Panc1 (cell line): ENCODE measurements around the gene TRIM4.
"Not testable (repeated sequence)": the region's sequence is repeated elsewhere in the genome, so short reads cannot be mapped to it uniquely, and the experiment has no call there.

Experiments used
- CTCF ChIP-seq: fragments of 450-650 bp; IDR thresholded peaks from 2 replicates; pipeline ENCODE4 v1.5.1; 2017; ENCODE audit warnings: mild to moderate bottlenecking
- POLR2AphosphoS5 ChIP-seq: IDR thresholded peaks from 2 replicates; pipeline ENCODE4 v1.6.1; 2012; ENCODE audit warnings: mild to moderate bottlenecking, low read depth, low read length, moderate library complexity
- REST ChIP-seq, 2 experiments: IDR thresholded peaks; 2 replicates each; pipeline ENCODE4 v1.6.1; 2011 to 2012; ENCODE audit warnings: low read depth in 2 of 2, control low read depth in 1 of 2, low read length in 1 of 2, mild to moderate bottlenecking in 1 of 2, moderate library complexity in 1 of 2; ENCODE audit not compliant: insufficient read depth in 1 of 2

DNA sequence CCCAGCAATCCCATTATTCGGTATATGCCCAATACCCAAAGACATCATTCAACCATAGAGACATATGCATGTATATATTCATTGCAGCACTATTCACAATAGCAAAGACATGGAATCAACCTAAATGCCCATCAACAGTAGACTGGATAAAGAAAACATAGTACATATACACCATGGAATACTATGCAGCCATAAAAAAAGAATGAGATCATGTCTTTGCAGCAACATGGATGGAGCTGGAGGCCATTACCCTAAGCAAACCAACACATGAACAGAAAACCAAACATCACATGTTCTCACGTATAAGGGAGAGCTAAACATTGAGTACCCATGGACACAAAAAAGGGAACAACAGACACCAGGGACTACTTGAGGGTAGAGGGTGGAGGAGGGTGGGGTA lies 29.0 kb downstream of the TRIM4 start:
- TF ChIP-seq CTCF; REST (IDR thresholded peaks at IDR 0.05; ENCODE audit: insufficient read depth in 1 of 2, low read depth in 2 of 2, low read length in 1 of 2); POLR2AphosphoS5: not testable (repeated sequence)
